SK-N-SH treated with all-trans-retinoic acid at 6 μM for 48 hours (cell line): ENCODE measurements around the gene SH3PXD2A.

Experiments
- BACH2 ChIP-seq: fragments of 250-450 bp; sonication (Bioruptor Pico); IDR thresholded peaks from 2 replicates; pipeline ENCODE4 v1.9.0; 2021; ENCODE audit warnings: mild to moderate bottlenecking, borderline replicate concordance
- TCF4 ChIP-seq: fragments of 250-450 bp; sonication (Bioruptor Pico); IDR thresholded peaks from 2 replicates; pipeline ENCODE4 v1.8.0; 2021; ENCODE audit warnings: mild to moderate bottlenecking, moderate library complexity, borderline replicate concordance
- TOX ChIP-seq: fragments of 250-450 bp; sonication (Bioruptor Pico); IDR thresholded peaks from 2 replicates; pipeline ENCODE4 v1.8.0; 2021; ENCODE audit warnings: mild to moderate bottlenecking, moderate library complexity, borderline replicate concordance
- ZFP30 ChIP-seq: fragments of 450-650 bp; formaldehyde crosslinking; IDR thresholded peaks from 2 replicates; pipeline ENCODE4 v1.5.0; 2022; ENCODE audit warnings: mild to moderate bottlenecking, moderate library complexity
- TF ChIP-seq, protein P1 (sequence below): fragments of 250-450 bp; sonication (Bioruptor Pico); IDR thresholded peaks from 2 replicates; pipeline ENCODE4 v1.5.1; 2020; ENCODE audit warnings: low read depth, mild to moderate bottlenecking, moderate library complexity

DNA sequence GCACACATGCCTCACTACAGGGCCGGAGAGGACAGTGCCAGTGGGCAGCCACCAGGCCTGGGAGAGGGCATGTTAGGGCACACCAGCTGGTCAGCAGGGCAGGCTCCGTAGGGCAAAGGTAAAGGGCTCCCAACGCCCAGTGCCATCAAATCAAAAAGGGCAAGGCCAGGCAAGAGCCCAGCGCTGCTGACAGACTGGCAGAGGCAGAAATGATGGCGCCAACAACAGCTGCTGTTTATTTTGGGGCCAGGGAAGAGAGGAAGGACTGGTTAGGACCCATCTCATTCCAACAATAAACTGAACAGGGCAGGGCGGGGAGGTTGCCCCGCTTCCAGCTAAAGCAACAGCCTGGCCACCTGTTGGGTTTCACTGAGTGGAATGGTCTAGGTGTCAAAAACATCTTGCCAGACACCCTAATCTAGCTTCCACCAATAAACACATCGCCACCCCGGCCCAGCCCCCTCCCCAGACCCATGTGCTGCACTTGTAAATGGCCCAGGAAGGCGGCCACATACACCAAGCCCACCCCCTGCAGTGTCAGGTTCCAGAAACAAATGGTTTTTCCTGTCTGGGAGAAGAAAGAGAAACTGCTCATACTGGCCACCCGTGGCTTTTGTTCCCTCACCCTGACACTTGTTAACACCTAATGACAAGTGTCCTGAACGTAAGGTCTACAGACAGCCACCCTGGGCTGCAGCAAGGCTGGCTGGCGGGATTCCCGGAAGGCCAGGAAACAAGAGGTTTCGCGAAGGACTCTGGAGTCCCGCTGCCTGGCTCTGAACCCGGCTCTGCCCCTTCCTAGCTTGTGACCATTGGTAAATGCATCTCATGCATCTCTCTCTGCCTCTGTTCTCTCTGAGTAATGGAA, 15.3 kb downstream of the SH3PXD2A start:
- TF ChIP-seq TOX (no peak), ZFP30 (CRISPR knock-in tag) (no peak), TCF4 (CRISPR knock-in tag) (no peak), BACH2 (CRISPR knock-in tag) (no peak)
- TF ChIP-seq, protein P1, sequence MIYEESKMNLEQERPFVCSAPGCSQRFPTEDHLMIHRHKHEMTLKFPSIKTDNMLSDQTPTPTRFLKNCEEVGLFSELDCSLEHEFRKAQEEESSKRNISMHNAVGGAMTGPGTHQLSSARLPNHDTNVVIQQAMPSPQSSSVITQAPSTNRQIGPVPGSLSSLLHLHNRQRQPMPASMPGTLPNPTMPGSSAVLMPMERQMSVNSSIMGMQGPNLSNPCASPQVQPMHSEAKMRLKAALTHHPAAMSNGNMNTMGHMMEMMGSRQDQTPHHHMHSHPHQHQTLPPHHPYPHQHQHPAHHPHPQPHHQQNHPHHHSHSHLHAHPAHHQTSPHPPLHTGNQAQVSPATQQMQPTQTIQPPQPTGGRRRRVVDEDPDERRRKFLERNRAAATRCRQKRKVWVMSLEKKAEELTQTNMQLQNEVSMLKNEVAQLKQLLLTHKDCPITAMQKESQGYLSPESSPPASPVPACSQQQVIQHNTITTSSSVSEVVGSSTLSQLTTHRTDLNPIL (CRISPR knock-in tag): no peak
